Measurements from ENCODE around the gene ANP32E.

The ANP32E gene

DNA sequence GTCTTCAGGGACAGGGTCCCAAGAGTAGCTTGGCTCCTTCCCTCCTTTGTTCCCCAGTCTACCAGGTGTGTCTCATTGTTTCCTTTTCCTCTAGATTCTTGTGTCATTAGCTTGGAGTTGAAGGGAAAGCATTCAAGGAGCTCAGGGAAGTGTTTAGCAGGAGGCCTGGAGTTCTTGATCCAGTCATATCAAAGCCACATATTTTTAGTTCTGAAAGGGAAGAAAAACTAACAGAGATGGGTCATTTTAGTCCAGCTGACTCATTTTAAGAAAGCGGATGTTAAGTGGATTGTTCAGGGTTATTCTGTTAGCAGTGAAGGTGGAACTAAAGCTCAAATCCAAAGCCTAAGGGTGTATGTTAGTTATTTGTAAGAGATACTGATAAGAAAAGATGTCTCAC is 37.4 kb upstream of the ANP32E start:
- DNase-seq (ENCODE audit: low read depth) = no peak
- TF ChIP-seq, protein P1, sequence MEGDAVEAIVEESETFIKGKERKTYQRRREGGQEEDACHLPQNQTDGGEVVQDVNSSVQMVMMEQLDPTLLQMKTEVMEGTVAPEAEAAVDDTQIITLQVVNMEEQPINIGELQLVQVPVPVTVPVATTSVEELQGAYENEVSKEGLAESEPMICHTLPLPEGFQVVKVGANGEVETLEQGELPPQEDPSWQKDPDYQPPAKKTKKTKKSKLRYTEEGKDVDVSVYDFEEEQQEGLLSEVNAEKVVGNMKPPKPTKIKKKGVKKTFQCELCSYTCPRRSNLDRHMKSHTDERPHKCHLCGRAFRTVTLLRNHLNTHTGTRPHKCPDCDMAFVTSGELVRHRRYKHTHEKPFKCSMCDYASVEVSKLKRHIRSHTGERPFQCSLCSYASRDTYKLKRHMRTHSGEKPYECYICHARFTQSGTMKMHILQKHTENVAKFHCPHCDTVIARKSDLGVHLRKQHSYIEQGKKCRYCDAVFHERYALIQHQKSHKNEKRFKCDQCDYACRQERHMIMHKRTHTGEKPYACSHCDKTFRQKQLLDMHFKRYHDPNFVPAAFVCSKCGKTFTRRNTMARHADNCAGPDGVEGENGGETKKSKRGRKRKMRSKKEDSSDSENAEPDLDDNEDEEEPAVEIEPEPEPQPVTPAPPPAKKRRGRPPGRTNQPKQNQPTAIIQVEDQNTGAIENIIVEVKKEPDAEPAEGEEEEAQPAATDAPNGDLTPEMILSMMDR (conservative IDR thresholded peaks at IDR 0.05; ENCODE audit: low read length) = no peak
- no peak overlapping the region for H3K4me3 ChIP-seq (ENCODE audit: low read length)

- DNase-seq (ENCODE audit: low read depth) = no peak
- TF ChIP-seq, protein P1 (conservative IDR thresholded peaks at IDR 0.05; ENCODE audit: low read length) = no peak
- no peak overlapping the region for H3K4me3 ChIP-seq (ENCODE audit: low read length)
These were observed 35.5 kb upstream of the ANP32E start for GRCh38 chr1:150271291-150271959.

DNA sequence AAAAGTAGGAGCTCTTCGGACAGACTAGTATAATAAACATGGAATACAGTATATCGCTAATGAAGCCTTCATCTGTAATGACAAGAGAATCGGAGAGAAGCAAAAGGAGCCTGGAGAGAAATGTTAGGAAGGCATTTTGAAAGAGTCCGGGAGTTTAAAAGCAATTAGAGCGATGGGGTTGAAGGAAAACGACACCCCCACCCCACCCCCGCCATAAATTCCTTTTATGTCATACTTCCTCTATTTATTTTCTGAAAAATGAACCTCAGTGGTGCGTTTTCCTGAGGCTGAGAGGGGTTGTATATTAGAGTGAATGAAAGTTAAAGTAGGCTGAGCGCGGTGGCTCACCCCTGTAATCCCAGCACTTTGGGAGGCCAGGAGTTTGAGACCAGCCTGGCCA is 33.5 kb upstream of the ANP32E start:
- H3K4me3 ChIP-seq (ENCODE audit: low read length) = peak overlapping the region; percentile 94
- DNase-seq (ENCODE audit: low read depth) = no peak
- TF ChIP-seq, protein P1 (conservative IDR thresholded peaks at IDR 0.05; ENCODE audit: low read length) = no peak

DNA sequence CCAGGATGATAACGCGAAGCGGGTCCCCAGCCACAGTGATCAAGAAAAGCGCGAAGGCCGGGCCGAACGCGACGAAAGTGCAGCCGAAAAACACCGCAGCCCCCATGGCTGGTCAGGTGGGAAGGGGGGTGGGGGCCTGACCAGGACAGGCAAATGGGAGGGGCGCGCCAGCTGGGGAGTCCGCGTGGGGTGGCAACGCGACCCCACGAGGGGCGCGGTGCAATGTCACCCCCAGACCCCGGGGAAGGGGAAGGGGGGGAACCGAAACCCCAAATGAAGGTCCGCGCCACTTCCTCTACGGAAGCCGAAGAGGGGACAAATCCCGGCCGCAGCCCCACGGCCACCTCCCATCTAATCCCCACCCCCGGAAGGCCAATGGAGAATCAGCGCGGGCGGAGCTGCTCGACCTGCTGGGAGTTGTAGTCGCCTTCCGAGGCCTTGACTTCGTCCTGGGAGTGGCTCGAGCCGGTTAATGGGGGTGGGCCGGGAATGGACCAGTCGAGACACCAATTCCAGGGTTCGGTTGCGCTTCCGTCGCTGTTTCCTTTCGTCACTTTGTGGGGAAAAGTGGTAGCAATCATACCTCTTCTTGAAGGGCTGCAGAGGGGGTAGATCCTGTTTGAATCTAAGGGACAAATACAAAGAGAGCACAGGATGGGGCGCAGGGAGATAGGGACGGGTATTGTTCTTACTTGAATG is 32.9 kb upstream of the ANP32E start, which contains the start of gene APH1A:
APH1A (minus strand) TSS at position 312 of the 699 bp plus-strand sequence; CDS start at position 106, 206 bp downstream.
- TF ChIP-seq, protein P1 (conservative IDR thresholded peaks at IDR 0.05; ENCODE audit: low read length) = no peak
- H3K4me3 ChIP-seq (ENCODE audit: low read length) = peak within 1 kb of the TSS; percentile 94
- peak; percentile 96 for DNase-seq (ENCODE audit: low read depth)

GRCh38 chr1:150268340-150268704 is 32.4 kb upstream of the ANP32E start:
- DNase-seq (ENCODE audit: low read depth) = peak; percentile 28
- peak overlapping the region; percentile 94 for H3K4me3 ChIP-seq (ENCODE audit: low read length)
- TF ChIP-seq, protein P1 (conservative IDR thresholded peaks at IDR 0.05; ENCODE audit: low read length) = no peak

- peak overlapping the region; percentile 94 for H3K4me3 ChIP-seq (ENCODE audit: low read length)
- no peak for DNase-seq (ENCODE audit: low read depth)
- TF ChIP-seq, protein P1 (conservative IDR thresholded peaks at IDR 0.05; ENCODE audit: low read length) = no peak
These were observed 32.0 kb upstream of the ANP32E start for GRCh38 chr1:150267896-150268295.

DNA sequence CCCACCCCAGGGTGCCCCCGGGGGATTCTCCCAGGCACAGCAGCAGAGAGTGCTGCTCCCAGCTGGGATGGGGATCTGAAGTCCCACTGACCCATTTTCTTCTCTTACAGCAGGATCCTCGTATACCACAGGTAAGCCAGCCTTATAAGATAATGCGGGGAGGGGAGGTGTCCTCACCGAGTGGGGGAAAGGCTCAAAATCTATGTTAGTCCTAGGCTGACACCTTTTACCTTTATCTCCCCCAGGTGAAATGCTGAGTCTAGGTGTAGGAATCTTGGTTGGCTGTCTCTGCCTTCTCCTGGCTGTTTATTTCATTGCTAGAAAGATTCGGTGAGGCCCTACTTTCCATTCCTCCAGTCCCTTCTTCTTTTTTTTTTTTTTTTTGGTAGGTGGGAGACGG is 27.6 kb upstream of the ANP32E start:
- DNase-seq (ENCODE audit: low read depth) = no peak
- TF ChIP-seq, protein P1 (conservative IDR thresholded peaks at IDR 0.05; ENCODE audit: low read length) = no peak
- H3K4me3 ChIP-seq (ENCODE audit: low read length) = no peak overlapping the region
